ENCODE results near the gene TRIM47.

TRIM47 gene

DNA sequence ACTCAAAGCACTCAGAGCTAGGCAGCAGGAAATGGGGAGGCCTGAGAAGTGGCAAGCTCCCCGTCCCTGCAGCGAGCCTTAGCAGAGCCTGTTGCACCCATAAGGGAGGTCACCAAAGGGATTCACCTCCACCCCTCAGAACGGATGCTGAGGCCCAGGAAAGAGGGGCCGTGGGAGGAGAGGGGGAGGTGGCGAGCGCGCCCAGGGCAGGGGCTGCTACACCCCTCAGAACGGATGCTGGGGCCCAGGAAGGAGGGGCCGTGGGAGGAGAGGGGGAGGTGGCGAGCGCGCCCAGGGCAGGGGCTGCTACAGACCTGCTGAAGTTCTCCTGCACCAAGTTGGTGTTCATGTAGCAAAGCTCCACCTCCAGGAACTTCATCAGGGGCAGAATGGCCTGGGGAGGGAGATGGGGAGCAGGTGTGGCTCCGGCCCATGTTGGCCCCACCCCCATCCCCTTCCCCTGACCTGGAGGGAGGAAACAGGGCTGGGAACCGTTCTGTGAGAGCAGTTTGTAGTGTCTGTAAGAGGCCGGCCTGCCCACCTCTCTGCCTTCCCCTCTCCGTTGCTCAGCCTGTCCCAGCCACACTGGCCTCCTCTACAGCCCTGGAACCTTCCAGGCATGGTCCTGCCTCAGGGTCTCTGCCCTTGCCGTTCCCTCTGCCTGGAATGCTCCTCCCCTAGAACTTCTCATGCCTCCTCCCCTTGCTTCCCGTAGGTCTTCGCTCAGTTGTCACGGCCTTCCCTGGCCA lies 45.6 kb downstream of the TRIM47 start:
- DNase-seq (ENCODE audit: low read depth in 2 of 3, low spot score in 2 of 3), result no peak

DNA sequence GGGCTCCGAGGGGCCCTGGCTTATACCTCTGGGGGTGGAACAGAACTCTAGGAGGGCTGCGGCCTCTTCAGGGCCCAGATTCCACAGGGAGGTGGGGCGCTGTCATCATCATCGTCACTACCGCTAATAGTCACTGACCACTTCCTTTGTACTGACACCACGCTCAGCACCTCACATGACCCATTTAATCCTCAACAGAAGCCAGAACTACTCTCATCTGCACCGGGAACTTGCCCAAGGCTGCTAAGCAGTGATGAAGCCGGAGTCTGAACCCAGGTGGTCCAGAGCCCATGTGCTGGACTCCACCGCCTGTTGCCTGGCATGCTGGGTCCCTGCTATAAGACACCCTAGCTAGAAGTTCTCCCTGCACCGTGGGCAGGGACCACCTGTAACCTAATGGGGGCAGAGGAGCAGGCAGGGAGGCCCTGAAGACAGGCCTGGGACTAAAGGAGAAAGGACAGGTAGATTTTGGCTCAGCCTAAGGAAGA lies 46.2 kb downstream of the TRIM47 start:
- DNase-seq (ENCODE audit: low read depth in 2 of 3, low spot score in 2 of 3), result no peak

GRCh38 chr17:75831032-75831571 lies 47.3 kb downstream of the TRIM47 start:
- DNase-seq (ENCODE audit: low read depth in 2 of 3, low spot score in 2 of 3), result no peak

DNA sequence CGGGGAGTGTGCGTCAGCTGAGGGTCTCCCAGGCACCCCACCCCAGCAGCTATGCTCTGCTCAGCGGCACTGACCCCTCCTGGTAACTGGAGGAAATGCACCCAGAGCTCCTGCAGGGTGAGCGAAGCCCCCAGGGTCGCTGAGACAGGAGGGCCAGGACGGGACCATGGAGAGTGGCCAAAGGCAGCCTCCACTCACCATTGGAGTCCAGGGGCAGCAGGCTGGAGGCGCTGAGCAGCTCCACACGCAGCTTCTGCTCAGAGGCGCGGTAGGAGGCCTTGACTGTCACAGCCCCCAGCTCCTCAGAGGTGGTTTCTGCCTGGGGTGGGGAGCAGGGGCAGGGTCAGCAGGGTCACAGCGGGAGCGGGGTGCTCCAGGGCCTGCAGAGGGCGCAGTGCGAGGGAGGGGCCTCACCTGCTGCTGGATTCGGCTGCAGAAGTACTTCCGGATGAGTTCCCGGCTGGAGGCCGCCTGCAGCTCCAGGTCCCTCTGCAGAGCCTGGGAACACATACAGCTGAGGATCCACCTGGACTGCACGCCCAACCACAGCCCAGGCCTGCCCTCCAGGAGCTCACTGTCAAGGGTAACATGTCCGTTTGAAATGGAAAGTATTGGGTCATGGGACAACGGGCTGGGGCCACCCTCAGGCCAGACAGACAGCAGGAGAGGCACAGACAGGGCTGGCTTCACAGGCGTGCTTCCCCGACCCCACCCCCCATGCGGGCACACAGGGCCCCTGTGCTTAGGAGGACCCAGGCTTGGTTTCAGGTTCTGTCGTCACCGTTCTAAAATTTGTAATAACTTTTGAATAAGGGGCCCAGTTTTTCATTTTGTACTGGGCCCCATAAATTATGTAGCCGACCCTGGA lies 48.0 kb downstream of the TRIM47 start:
- DNase-seq (ENCODE audit: low read depth in 2 of 3, low spot score in 2 of 3), result no peak

DNA sequence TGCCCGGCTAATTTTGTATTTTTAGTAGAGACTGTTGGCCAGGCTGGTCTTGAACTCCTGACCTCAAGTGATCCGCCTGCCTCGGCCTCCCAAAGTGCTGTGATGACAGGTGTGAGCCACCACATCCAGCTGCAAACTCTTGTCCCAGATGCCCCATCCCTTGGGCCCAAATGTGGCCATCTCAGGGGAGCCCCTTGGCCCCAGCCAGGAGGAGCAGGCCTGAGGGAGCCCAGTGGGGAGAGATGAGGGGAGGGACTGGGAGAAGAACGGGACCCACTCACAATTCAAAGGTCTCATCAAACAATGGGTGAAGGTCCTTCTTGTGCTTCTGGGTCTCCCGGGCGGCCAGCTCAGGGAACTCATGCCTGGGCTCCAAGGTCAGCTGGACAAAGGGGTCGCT lies 48.6 kb downstream of the TRIM47 start:
- DNase-seq (ENCODE audit: low read depth in 2 of 3, low spot score in 2 of 3), result no peak

GRCh38 chr17:75828741-75829140 lies 49.6 kb downstream of the TRIM47 start:
- DNase-seq (ENCODE audit: low read depth in 2 of 3, low spot score in 2 of 3), result no peak

DNA sequence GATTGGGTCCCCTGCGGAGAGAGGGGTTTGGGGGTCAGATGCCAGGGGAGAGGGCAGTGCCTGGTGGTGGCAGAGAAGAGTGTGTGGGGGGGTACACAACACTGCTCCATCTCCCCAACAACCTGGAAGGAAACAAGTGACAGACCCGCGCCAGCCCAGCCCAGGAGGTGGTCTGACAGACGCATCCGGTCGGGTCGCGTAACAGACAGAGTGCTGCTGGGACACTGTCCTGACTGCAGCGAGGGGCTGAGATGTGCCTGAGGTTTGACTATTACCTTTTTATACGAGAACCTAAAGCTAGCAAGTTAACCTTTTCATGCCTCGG lies 50.3 kb downstream of the TRIM47 start:
- DNase-seq (ENCODE audit: low read depth in 2 of 3, low spot score in 2 of 3), result no peak

DNA sequence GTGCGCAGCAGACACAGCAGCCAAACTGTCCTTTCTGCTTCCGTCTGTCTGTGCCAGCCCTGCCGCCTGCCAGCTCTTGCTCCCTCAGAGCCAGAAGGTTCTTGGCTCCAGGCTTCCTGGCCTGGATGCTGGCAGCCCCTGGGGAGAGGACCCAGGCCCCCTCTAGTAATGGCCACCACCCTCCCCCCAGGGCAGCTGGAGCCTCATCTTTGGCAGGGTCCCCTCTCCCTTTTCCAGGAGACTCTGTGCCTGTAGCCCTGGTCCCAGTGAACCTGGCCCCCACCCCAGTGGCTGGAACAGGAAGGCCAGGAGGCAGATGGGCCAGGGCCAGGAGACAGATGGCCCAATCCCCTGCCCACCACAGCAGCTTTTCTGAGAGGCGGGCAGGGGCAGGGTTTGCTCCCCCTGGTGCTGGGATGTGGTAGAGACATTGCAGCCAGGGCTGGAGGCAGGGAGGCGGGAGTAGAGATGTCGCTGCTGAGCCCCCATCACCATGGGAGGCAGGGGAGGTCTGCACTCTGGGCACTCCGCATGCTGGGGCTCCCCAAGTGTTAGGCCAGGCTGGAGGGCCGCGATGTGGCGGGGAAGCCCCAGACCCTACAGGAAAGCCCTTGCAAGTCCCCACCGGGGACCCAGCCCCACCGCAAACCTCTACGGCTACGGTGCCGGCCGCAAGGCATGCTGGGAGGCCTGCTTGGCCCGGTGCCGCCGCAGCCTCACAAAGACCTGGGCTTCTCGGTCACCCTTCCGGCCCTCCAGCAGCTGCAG lies 50.9 kb downstream of the TRIM47 start:
- peak in 1 of 3 experiments; percentile 51 for DNase-seq (ENCODE audit: low read depth in 2 of 3, low spot score in 2 of 3)

GRCh38 chr17:75826561-75827307 lies 51.6 kb downstream of the TRIM47 start:
- DNase-seq (ENCODE audit: low read depth in 2 of 3, low spot score in 2 of 3), result no peak

DNA sequence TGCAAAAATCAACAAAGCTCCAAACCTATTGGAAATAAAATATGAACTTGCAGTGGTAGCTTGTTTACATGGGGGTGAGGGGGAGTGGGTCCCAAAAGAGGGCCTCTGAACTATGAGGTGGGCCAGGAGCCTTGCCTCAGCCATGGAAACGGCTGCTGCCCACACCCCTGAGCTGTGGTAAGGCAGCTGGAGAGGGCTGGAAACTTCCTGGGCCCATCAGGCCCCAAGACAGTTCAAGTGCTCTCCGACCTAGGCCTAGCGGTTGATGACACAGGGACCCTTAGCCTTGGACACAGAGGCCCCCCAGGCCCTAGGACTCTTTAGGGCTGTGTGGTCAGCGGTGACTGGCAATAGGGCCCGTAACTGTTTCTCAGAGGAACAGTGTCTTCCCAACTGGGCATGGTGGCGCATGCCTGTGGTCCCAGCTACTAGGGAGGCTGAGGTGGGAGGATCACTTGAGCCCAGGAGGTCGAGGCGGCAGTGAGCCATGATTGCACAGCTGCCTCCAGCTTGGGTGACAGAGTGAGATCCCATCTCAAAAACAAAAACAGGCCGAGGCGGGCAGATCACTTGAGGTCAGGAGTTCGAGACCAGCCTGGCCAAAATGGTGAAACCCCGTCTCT lies 52.5 kb downstream of the TRIM47 start:
- DNase-seq (ENCODE audit: low read depth in 2 of 3, low spot score in 2 of 3), result no peak

DNA sequence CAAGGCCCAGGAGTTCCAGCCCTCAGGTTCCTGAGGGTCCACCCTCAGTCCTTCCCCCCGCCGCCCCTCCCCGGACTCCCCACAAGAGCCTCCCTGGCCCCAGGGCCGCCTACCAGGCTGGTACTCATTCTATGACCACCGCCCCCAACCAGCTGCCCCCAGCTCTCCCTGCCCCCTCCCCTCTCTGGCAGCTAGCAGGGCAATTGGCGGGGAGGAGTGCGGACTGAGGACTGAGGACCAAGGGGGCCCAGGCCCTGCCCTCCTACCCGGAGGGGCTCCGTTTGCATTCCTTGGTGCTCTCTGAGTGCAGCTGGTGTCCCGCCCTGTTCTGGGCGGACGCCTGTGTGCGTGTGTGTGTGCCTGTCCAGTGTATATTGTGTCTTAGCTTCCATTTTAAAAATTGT lies 53.2 kb downstream of the TRIM47 start:
- DNase-seq (ENCODE audit: low read depth in 2 of 3, low spot score in 2 of 3), result no peak

DNA sequence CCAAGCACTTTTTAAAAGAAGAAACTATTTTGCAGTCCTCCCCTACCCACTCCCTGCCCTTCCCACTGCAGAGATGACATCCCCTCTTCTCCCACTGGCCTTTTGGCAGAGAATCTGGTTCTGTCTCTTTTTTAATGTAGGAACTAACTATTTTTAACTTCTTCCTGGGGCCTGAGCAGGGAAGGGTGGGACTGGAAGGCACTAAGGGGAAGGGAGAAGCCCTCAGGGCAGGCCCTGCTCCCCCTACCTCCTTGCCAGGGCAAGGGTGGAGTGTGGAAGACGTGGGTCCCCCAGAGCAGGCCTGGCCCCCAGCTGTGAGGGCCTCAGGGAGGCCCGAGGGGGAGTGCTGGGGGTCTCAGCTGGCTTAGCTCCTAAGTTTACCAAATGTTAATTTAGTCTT lies 53.7 kb downstream of the TRIM47 start:
- DNase-seq (ENCODE audit: low read depth in 2 of 3, low spot score in 2 of 3), result no peak
